ENCODE results near the gene RASL11B. TPM values are rescaled to one million over a fixed set of nuclear protein-coding genes. Genes with fewer than 3 reads are reported as not detected.

The RASL11B gene, protein sequence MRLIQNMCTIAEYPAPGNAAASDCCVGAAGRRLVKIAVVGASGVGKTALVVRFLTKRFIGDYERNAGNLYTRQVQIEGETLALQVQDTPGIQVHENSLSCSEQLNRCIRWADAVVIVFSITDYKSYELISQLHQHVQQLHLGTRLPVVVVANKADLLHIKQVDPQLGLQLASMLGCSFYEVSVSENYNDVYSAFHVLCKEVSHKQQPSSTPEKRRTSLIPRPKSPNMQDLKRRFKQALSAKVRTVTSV
- total RNA-seq, result 0.78 and 4.5 TPM in 2 replicates

DNA sequence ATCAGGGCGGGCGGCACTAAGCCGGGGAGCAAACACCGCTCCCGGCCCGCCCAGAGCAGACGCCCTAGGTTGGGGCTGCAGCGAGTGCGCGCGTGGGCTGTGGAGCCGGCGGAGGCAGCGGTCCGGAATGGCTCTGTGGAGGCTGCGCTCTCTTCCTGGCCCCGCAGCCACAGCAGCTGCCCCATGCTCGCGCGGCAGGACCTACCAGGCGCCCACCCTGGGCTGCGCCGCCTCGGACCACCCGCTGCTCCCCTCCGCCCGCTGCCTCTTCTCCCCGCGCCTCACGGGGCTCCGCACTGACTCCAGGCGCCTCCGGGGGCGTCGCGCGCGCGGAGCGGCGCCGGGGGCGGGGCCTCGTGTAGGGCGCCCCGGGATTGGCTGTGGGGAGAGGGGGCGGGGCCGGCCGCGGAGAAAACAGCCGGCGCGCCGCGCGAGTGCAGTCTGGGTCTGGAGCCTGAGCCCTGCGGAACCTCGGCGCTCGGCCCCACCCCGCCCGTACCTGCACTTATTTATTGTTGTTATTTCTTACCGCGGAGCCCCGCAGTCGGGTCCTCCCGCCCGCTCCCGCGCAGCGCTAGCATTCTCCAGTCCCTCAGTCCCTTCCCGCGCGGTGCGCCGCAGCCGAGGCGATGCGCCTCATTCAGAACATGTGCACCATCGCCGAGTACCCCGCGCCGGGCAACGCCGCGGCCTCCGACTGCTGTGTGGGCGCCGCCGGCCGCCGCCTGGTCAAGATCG, at the start of gene RASL11B:
TSS of gene RASL11B (plus strand) at position 439 of the 738 bp plus-strand sequence. CDS start at position 630, 191 bp downstream.

Other genes starting within 250 kb of the RASL11B start
- 13.2 and 16.6 TPM in 2 replicates for gene USP46, start 203.0 kb upstream of the RASL11B start, total RNA-seq
- 0.13 and 3.0 TPM in 2 replicates for gene ERVMER34-1, start 110.9 kb upstream of the RASL11B start, total RNA-seq